HS-27A (cell line): Measurements from ENCODE around the gene SIX4.
"Not testable (repeated sequence)": the region's sequence is repeated elsewhere in the genome, so short reads cannot be mapped to it uniquely, and the experiment has no call there.

Source experiments
- DNase-seq: peaks from one replicate; pipeline ENCODE4 v3.0.0-alpha.2; 2012; ENCODE audit warnings: low read depth, missing footprints

The SIX4 gene

DNA sequence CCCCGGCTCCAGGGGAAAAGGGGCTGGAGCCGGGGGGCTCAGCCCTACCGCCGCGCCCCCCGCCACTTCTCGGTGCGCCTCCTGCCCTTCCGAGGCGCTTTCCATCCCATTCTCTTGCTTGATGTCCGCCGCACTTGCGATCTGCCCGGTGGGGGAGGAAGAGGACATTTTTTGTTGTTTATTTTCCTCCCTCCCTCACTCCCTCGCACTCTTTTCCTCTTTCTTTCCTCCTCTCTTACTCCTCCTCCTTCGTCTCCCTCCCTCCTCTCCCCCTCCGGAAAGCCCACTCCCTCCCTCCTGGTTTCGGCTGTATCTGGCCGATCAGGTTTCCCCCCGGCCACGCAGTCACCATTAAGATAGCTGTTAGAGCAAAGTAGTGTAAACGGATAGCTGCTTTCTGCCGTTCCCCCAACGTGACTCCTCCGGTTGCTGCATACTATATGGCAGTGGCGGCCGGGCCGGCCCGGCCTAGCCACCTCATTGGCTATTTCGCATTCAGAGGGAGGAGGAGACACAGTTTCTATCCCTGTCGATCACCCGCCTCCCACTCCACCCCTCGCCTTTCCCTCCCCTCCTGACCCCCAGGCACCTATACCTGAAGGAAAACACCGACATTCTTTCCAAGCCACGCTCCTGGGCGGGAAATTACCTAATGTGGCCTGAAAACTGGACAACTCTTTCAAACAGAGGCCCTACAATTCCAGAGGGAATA lies at the start of gene SIX4:
TSS of gene SIX4 (minus strand) at position 445 of the 712 bp plus-strand sequence. CDS start at position 168, 277 bp downstream.
- DNase-seq, result peak; percentile 70

DNA sequence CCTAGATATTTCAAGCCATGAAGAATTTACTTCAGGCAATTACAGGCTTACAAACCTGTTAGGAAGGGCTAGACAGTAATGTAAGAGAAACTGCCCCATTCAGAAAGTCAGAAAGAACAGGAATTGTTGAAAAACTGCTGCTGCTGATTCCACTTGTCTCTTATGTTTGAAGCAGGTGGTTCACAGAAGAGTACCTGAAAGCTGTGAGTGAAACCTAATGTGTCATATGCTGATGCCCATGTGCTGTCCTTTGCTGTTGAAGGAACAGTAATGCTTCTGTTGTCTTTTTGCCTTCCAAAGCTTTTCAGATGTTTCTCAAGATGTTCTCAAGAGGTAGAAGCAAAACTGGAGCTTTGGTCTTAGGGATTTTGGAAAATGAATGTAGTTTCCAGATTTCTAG lies 49.4 kb upstream of the SIX4 start:
- no peak for DNase-seq

DNA sequence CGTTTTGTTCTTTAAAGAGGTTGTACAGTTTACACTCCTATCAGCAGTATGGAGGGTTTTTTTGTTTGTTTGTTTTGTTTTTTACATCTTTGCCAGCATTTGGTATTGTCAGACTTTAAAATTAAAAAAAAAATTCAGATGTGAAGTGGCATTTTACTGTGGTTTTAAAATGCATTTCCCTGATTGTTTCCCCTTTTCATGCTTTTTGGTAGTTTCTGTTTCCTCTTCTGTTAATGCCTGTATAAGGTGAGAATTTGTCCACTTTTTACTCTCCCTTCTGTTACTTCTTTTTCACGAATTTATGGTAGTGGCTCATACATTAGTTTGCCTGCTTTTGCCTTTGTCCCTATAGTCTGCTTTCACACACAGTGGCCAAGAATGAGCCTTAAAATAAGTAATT lies 47.0 kb upstream of the SIX4 start:
- DNase-seq, result no peak

DNA sequence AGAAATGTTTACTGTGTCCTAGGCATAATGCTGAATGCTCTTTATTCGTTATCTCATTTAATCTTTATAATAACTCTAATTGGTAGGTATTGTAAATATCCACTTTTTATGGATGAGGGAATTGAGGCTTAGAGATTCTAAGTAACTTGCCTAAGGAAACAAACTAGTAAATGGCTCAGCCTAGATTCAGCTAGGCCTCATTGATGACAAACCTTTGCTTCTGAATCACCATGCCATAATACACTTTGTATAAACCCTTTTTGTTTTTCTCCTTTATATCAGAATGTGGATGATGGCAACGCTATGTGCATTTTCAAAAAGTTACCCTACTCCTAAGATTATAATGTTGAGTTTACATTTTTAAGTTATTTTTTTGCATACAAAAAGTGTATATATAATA lies 44.5 kb upstream of the SIX4 start:
- DNase-seq, result no peak

DNA sequence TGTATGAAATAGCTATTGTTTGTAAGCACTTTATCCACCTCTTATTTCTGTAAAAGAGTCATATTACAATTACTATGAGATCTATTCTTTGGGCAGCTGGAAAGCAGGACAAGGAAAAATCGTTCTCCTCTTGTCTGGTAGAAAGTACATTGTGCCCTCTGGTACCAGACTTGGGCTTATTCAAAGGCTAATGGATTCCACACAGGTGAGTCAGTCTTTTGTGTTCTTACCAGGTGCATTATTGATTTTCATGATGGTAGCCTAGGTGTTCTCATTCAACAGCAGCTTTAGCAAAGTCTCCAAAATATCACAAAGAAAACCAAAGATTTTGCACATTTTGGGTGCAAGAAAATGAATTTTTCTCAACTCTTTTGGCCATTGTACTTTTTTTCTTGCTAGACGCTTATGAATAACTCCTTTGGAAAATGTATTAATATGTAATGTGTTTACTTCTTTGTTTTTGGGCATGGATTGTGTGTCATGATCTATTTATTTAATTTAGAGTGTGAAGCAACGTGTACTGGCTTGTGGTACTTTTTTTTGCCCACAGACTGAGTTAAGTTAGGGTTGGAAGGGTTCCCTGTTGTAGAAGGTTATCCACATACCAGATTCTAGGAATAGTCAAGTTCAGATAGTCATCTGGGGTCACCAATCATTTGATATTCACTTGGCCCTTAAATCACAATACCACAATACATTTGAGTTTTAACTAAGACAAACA lies 36.7 kb upstream of the SIX4 start:
- DNase-seq, result no peak

DNA sequence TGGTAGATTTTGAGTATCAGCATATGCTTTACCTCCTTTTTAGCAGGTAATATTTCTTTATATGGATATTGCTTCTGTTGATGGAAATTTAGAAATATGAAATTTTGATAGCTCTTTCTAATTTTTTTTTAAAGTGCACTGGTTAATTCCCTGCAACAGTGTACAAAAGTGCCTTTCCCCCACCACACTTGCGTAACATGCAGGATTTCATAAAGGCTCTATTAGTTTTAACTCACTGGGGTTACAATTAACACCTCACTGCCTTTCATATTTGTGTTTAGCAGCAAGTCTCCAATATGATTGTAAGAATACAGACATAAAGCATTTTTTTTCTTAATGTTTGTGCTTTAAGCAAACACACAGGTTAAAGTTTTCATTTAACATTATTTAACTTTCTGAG lies 36.1 kb upstream of the SIX4 start:
- DNase-seq, result no peak

DNA sequence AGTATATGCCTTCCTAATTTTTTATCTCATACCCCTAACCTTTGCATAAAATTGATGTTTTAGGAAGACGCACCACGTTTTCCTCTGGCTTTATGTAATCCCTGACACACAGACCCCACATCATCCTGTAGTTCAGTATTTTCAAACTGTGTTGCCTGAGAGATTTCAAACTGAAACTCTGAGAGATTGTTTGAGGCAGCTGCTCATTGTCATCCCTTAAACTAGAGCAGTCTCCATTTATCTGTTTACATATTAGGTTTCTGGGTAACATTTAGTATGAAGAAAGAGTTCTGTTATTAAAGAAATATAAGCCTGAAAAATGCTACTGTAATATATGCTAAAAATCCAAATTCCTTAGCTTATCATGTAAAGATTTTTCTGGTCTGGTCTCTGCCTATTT lies 34.7 kb upstream of the SIX4 start:
- no peak for DNase-seq

DNA sequence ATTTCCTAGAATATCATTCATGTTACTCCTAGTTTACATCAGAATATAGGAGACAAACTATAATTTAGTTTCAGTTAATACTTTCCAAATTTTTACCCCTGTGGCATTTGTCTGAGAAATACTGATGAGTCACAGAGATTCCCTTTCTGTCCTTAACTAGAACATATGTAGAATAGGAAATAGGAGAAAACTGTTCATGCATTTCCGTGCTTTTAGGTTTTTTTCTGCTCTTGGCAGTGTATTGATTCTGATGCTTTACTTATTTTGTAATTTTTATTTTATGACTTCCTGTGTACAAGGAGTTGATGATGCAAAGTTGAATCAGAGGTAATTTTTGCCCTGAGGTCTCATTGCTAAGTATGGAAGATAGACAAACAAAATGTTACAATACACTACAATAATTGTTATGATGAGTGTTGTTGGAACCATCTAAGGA lies 33.4 kb upstream of the SIX4 start:
- no peak for DNase-seq

DNA sequence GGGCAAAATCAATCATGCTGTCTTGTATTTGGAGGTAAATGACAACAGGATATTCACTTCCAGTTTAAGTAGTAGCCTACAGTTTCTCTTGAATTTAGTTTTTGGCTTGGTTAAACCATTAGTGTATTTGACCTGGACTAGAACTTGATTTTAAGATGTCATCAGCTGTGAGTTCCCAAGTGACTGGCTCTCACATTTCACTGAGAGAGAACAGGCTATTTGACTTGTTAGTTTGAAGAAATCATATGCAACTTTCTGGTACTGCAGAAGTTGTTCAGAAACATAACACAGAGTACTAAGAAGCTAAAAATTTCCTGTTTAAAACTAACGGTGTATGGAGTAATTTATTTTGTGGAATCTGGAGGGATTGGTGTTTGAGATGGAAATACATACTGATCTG lies 32.7 kb upstream of the SIX4 start:
- DNase-seq, result no peak

DNA sequence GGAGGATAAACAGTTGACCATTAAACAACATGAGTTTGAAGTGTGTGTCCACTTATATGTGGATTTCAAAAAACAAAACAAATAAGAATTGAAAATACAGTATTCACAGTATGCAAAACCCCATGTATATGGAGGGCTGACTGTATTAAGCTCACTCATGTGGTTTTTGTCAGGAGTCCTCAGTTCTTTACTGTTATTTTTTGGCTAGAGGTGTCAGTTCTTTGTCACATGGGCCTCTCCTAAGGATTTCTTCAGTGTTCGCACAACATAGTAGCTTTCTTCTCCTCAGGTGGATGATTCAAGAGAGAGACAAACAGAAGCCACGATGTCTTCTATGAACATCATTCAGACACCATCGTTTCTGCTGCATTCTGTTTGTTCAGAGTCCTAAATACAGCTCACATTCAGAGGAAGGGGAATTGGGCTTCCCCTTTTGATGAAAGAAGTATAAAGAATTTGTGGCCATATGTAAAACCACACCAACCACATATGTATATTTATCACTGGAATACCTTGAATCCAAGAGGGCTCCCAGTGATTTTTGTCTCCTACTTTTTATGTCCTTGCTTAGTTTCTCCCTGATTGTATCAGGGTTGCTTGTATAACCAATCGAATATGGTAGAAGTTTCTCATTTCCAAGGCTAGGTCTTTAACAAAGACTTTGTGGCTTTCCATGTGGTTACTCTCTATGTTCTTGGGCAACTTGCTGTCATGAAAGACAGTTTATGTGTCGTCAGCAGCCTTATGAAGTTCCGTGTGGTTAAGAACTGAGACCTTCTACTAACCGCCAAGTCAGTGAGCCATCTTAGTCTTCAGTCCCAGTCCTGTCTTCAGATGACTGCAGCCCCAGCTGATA lies 29.3 kb upstream of the SIX4 start:
- DNase-seq, result no peak

DNA sequence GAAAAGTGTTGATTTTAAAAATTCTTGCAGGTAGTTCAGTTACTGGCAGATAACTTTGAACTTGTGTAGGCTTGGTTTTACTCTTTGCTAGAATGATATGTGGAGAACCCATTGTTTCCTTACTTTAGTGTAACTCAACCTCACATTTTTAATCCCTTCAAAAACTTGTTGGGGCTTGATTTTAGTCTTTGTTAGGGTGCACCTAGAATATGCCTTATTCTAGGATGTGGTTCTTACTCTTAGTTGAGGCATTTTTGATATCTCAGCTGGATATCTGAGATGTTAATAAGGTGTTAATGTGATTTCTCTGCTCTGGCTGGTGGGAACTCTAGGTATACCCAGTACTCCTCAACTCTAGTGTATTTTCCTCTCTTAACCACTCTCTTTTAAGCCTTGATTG lies 20.4 kb upstream of the SIX4 start:
- no peak for DNase-seq

DNA sequence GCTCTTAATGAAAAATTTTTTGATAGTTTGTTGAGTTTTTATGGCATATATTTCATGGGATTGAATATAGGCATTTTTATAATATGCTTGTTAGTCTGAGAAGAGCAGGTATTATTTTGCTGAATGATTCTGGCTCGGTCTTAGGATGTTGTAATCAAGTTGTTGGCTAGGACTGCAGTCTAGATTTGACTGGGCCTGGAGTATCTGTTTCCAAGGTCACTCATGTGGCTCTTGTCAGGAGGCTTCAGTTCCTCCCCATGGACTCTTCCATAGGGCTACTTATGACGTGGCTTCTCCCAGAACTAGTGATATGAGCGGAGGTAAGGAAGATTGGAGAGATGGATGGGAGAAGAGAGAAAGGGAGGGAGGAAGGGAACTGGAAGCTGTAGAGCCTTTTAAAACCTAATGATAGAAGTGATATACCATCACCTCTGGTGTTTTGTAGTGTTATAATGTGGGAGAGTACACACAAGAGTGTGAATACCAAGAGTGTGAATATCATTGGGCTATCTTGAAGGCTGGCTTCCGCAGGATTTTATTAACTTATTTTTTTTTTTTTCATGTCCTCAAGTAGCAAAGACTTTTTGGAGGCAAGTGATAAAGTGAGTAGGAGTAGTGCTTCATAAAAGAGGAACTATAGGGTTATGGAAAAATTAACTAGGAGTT lies 14.8 kb upstream of the SIX4 start:
- DNase-seq, result no peak

DNA sequence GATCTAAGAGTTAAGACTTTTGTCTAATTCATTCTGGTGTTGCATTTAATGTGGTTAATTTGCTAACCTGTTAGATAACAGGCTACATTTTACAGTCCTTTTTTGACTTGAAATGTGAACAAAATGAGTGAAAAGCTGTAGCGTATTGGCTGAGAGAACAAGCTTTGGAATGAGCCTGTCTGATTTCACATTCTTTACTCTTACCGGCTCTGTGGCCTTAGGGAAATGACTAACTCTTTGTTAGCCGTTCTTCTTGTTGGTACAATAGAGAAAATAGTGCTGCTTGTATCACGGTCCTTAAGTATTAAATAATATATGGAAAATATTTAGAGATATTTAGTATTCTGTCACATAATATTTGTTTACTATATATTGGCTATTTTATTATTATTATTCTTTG lies 12.3 kb upstream of the SIX4 start:
- no peak for DNase-seq

DNA sequence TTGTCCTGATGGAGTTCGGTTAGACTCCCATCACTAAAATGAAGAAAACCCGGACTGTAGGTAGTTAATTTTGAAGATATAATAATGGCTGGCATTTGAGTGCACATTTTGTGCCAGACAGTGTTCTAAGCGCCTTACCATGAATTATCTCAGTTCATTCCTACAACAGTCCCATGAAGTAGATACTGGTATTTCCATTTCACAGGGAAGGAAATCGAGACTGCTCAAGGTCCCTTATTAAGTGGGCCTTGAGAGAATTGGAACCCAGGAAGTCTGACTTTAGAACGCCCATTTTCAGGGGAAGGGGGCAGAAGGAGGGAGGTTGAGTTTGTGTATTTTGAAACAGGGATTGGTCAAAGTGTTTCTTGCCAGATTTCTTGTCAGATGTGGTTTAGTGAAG lies 11.3 kb upstream of the SIX4 start:
- no peak for DNase-seq

DNA sequence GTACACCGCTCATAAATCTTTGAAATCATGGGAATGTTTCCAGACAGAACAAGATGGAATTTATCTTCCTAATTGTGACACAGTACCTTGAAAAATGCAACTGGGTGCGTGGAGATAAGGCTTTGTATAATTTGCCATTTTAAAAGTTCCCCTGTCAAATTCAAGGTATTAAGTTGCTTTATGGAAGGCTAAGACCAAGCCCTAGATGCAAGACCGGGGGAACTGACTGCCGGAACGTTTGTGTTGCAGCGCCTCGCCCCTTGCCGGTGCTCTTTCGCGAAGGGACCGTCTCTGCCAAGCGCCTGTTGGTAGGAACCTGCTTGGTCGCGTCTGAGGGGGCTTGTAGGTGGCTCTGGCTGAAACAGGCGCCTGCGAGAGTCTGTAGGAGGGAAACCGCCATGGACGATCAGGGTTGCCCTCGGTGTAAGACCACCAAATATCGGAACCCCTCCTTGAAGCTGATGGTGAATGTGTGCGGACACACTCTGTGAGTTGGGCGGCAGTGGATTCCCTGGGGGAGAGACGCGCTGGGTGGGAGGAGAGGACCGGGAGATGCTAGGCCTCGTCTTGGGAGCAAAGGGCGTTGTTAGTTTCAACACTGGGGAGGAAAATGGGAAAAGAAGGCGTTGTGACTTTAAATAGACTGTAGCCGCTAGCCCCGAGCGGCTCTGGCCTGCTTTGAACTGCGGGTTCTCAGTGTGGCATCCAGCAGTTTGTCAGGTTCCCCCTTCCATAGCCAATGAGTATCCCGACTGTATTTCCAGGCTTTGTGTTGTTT lies 10.5 kb upstream of the SIX4 start, which contains the start of gene MNAT1:
TSS of gene MNAT1 (plus strand) at position 297 of the 778 bp plus-strand sequence. CDS start at position 399, 102 bp downstream.
- peak; percentile 51 for DNase-seq

DNA sequence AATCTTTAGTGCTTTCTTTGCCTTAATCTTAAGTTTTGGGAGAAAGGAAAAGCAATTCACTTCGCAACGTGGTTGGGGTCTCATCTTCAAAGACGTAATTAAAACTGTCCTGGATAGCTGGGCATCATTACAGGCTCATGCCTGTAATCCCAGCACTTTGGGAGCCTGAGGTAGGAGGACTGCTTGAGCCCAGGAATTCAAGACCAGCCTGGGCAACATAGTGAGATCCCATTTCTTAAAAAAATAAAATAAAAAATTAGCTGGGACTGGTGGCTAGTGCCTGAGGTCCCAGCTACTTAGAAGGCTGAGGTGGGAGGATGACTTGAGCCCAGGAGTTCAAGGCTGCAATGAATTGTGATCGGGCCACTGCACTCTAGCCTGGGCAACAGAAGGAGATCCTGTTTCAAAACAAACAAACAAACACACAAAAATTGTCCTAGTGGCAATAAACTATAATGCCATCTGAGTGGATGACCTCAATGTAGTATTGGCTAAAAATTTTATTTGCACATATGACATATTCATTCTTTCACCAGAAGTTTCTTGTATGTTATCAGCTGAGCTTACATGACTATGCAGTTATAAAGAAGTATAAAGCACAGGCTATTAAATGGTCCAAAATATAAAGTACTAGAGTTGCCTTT lies 8.8 kb upstream of the SIX4 start:
- no peak for DNase-seq

DNA sequence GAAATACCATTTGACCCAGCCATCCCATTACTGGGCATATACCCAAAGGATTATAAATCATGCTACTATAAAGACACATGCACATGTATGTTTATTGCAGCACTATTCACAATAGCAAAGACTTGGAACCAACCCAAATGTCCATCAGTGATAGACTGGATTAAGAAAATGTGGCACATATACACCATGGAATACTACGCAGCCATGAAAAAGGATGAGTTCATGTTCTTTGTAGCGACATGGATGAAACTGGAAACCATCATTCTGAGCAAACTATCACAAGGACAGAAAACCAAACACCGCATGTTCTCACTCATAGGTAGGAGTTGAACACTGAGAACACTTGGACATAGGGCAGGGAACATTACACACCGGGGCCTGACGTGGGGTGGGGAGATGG lies 7.1 kb upstream of the SIX4 start:
- DNase-seq, result not testable (repeated sequence)

DNA sequence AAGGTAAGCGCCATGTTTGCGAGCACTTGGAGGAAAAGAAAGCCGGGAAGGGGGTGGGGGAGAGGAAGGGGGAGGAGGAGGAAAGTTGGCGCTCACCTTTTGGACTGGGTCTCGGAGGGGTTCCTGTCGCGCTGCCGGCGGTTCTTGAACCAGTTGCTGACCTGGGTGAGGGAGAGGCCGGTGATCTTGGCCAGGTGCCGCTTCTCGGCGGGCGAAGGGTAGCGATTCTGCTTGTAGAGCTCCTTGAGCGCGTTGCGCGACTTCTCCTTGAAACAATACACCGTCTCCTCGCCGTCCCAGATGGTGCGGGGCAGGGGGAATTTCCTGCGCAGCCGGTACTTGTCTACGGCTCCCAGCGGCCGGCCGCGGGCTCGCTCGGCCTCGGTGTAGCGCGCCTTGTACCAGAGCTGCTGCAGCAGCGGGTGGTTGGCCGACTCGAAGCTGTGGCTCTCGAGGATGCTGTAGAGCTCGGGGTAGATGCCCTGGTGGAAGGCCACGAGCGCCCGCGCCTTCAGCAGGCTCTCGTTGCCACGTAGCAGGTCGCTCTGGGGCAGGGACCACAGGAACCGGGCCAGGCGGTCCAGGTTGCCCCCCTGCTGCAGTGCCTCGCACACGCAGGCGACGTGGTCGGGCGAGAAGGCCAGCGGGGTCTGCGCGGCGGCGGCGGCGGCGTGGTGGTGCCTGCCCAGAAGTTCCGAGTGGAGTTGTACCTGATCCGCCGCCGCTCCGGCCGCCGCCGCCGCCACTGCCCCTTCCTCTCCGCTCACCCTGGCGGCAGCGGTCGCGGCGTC lies 840 bp downstream of the SIX4 start:
- DNase-seq, result no peak

DNA sequence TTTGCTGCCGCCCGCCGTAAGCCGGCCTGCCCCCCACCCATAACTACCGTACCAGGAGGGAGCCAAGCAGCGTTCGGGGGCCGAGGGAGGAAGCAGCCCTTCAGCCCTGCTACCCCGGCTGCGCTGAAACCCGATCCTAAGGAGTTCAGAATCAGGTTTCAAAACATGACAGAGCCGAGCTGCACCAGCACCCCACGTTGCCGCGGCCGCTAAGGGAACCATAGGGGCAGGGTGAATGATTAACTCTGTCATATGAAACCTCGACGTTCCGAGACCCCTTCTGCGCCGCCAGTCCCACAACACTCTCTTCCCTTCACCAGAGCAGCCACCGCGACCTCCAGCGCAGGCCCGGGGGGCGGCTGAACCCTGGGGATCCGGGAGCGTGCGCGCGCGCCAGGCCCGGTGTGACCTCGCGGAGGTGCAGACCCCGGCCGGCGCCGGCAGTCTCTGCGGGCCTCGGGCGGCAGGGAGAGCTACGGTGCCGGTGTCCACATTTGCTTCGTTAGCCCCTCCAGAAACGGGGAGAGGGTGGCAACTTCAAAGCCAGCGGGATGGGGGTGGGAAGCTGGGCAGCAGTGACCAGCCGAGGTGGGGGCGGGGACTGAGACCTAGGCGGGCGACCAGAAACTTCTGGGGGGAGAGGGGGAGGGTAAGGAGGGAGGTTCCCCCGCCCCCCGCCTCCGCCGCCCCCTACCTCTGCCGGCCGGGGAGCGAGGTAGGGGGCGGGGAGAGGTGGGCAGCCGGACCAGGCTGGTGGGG lies 1.6 kb downstream of the SIX4 start:
- no peak for DNase-seq

DNA sequence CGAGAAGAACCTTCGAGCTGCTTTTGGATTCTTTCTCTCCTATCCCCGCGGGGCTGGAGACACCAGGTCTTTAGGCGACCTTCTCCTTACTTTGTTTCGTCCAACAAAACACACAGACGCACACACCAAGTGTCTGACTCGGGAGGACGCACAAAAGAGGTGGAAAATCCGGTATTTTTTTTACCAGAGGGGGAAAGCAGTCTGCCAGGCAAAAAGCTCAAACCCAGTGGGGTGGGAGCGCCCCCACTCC lies 2.1 kb downstream of the SIX4 start:
- no peak for DNase-seq
